Measurements from ENCODE around the gene EED. TPM values are rescaled to one million over a fixed set of nuclear protein-coding genes. Genes with fewer than 3 reads are reported as not detected.

Gene EED
- total RNA-seq, 4 donors from 2014 or later, result 15.7 to 26.4 (median 20.7) TPM

GRCh38 chr11:86275493-86276370, 31.2 kb downstream of the EED start:
- TF ChIP-seq CTCF (IDR thresholded peaks at IDR 0.05) (no peak), POLR2A (IDR thresholded peaks at IDR 0.05) (no peak)
- Histone ChIP-seq H3K4me3 (no peak overlapping the region), H3K36me3 (peaks cover 0 to 43% (median 0%) of the 10 kb centered on the region in 3 donors), H3K27ac (no peak overlapping the region), H3K27me3 (no peaks in the 10 kb centered on the region), H3K9me3 (no peaks in the 10 kb centered on the region), H3K4me1 (no peaks in the 10 kb centered on the region)
- no peak for DNase-seq

GRCh38 chr11:86277741-86278140, 33.2 kb downstream of the EED start:
- no peak for DNase-seq
- Histone ChIP-seq H3K27me3 (no peaks in the 10 kb centered on the region), H3K27ac (no peak overlapping the region), H3K9me3 (no peaks in the 10 kb centered on the region), H3K36me3 (peaks cover 0 to 43% (median 0%) of the 10 kb centered on the region in 3 donors), H3K4me3 (no peak overlapping the region), H3K4me1 (no peaks in the 10 kb centered on the region)
- no peak for TF ChIP-seq POLR2A (IDR thresholded peaks at IDR 0.05)
- no peak for TF ChIP-seq CTCF (IDR thresholded peaks at IDR 0.05)

GRCh38 chr11:86278226-86278625, 33.7 kb downstream of the EED start:
- Histone ChIP-seq H3K27ac (no peak overlapping the region), H3K4me1 (no peaks in the 10 kb centered on the region), H3K9me3 (no peaks in the 10 kb centered on the region), H3K4me3 (no peak overlapping the region), H3K27me3 (no peaks in the 10 kb centered on the region), H3K36me3 (peaks cover 0 to 39% (median 0%) of the 10 kb centered on the region in 3 donors)
- DNase-seq, result no peak
- TF ChIP-seq POLR2A (IDR thresholded peaks at IDR 0.05) (no peak), CTCF (IDR thresholded peaks at IDR 0.05) (no peak)

GRCh38 chr11:86279747-86280146, 35.2 kb downstream of the EED start:
- peaks cover 0 to 49% (median 0%) of the 10 kb centered on the region in 3 donors for H3K36me3 ChIP-seq

GRCh38 chr11:86287468-86287796, 42.9 kb downstream of the EED start:
- TF ChIP-seq POLR2A (IDR thresholded peaks at IDR 0.05) (no peak), CTCF (IDR thresholded peaks at IDR 0.05) (no peak)
- Histone ChIP-seq H3K9me3 (no peaks in the 10 kb centered on the region), H3K4me3 (no peak overlapping the region), H3K36me3 (peaks cover 0 to 12% (median 0%) of the 10 kb centered on the region in 3 donors), H3K27me3 (no peaks in the 10 kb centered on the region), H3K27ac (no peak overlapping the region), H3K4me1 (no peaks in the 10 kb centered on the region)
- DNase-seq, result no peak

More at GRCh38 chr11:86279747-86280146, 35.2 kb downstream of the EED start:
- Histone ChIP-seq H3K9me3 (no peaks in the 10 kb centered on the region), H3K27ac (no peak overlapping the region), H3K4me1 (no peaks in the 10 kb centered on the region), H3K27me3 (no peaks in the 10 kb centered on the region), H3K4me3 (no peak overlapping the region)
- TF ChIP-seq POLR2A (IDR thresholded peaks at IDR 0.05), result no peak
- no peak for TF ChIP-seq CTCF (IDR thresholded peaks at IDR 0.05)
- no peak for DNase-seq

All from Peyer's patch (tissue), 4 donors.